AG10803 (cell line): ENCODE results near the gene RSPH9.

ENCODE experiments used
- DNase-seq: peaks from one replicate; pipeline ENCODE4 v3.0.0; 2010; ENCODE audit warnings: low read depth
- H3K4me3 ChIP-seq: 2 replicates; pipeline ENCODE4 v1.5.1; 2011; ENCODE audit warnings: mild to moderate bottlenecking, low read length, control low read depth
- TF ChIP-seq, protein P1 (sequence below): conservative IDR thresholded peaks from 2 replicates; pipeline ENCODE4 v1.5.1; 2011; ENCODE audit warnings: mild to moderate bottlenecking, low read length, control low read depth, inconsistent platforms

RSPH9 gene

DNA sequence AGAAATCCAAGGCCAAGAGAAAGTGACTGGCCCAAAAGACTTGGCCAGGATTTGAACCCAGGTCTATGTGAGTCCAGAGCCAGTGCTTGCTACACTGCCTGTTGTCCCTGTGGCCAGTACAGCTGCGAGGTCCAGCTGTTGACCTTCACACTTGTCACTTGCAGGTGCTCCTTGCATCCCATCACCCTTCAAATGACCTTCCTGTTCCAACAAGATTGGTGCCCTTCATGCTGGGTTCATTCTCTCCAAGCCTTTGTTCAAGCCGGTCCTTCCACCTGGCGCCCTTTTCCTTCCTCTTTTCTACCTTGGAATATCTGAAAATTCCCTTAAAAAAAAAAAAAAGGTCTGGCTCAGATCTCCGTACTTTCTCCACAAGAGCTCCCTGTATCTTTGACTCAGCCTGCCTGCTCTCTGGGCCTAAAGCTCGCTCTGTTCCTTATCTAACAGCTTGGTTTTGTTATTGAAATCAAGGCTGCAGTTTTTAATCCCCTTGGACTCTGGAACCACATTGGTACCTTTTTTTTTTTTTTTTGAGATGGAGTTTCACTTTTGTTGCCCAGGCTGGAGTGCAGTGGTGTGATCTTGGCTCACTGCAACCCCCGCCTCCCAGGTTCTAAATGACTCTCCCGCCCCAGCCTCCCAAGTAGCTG is 64.9 kb downstream of the RSPH9 start:
- H3K4me3 ChIP-seq = no peak overlapping the region
- TF ChIP-seq, protein P1, sequence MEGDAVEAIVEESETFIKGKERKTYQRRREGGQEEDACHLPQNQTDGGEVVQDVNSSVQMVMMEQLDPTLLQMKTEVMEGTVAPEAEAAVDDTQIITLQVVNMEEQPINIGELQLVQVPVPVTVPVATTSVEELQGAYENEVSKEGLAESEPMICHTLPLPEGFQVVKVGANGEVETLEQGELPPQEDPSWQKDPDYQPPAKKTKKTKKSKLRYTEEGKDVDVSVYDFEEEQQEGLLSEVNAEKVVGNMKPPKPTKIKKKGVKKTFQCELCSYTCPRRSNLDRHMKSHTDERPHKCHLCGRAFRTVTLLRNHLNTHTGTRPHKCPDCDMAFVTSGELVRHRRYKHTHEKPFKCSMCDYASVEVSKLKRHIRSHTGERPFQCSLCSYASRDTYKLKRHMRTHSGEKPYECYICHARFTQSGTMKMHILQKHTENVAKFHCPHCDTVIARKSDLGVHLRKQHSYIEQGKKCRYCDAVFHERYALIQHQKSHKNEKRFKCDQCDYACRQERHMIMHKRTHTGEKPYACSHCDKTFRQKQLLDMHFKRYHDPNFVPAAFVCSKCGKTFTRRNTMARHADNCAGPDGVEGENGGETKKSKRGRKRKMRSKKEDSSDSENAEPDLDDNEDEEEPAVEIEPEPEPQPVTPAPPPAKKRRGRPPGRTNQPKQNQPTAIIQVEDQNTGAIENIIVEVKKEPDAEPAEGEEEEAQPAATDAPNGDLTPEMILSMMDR = no peak
- no peak for DNase-seq

DNA sequence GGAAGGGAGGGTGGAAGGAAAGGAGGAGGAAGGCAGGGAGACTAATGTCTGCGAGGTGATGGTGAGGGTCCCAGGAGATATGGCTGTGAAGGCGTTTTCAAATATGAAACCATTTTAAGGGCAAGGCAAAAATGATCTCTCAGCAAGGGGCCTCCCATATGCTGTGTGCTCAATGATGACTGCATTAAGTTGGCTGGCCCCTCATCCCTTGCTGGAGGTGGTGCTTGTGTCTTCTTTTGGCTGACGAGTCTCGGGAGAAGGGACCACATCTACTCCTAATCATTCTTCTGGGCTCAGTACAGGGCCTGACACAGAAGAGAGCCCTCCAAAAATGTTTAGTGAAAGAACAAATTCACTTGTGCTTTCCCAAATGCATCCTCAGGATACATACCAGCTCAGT is 65.7 kb downstream of the RSPH9 start:
- H3K4me3 ChIP-seq = no peak overlapping the region
- TF ChIP-seq, protein P1 = no peak
- no peak for DNase-seq

DNA sequence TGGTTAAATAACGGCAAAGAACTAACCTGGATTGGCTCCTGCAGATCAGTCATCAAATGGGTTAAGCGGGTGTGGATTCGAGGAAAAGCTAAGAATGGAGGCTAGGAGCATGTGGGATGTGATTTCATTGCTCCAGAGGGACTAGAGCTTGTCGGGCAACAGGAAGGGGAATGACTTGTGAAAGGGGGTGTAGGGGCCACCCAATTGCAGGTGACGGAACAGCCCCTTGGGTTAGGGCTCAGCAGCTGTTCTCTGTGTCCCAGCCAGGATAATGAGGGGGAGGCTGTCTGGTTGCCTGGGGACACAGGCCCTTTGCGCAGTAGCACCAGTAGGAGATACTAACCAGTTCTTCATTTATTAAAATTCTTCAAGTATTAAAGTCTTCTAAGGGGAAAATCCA is 67.7 kb downstream of the RSPH9 start:
- DNase-seq = no peak
- TF ChIP-seq, protein P1 = no peak
- no peak overlapping the region for H3K4me3 ChIP-seq

DNA sequence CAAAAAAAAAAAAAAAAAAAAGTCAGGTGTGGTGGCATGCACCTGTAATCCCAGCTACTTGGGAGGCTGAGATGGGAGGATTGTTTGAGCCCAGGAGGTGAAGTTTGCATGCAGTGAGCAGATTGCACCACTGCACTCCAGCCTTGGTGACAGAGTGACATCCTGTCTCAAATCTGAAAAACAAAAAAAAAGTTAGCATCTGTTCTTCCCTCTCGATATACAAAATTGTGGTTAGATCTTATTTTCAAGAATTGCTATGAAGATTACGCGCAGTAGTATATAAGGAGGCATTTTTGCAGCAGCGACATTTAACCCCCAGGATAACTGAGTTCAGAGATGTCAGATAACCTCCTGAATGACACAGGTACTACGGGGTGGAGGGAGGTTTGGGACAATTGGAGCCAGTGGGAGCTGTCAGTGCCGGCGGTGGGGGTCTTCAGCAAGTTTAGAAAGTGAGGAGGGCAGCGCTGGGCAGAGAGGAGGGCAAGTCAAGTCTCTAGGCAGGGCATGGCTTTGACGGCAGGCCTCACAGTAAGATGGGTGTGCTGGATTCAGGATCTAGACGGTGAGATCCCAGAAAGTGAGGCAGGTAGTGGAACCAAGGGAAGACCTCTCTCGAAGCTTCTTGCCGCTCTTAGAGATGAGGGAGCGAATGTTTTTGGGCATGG is 68.9 kb downstream of the RSPH9 start:
- no peak overlapping the region for H3K4me3 ChIP-seq
- no peak for DNase-seq
- TF ChIP-seq, protein P1 = no peak

DNA sequence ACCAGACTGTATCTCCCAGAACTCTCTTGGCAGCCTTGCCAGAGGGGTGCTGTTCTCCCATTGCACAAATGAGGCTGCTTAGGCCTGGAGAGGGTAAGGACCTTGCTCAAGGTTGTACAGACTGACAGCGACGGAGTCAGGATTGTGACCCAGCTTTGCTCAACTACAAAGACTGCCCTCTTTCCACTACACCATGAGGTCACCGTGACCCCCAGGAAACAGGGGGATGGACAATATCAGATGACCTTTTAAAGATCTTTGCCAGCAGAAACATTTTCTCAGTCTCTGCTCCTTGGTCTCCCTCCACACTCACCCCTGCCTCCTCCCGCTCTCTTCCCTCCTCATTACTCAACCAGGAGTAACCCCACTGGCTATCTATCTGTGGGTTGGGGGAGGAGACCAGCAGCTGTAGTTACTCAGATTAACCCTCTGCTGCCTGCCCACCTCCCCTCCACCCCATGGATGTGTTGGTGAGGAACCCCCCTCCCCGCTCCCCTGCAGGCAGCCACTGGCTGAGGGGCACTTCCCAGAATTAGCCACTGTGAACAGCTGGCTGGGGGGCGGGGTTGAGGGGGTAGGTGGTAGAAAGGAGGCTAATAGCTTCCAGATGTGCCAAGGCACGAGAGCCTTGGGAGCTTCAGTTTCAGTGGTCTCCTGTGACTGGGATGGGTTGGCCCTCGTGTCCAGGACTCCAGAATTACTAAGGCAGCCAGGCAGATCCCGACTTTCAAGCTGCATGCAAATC is 69.6 kb downstream of the RSPH9 start:
- DNase-seq = peak; percentile 44
- H3K4me3 ChIP-seq = no peak overlapping the region

DNA sequence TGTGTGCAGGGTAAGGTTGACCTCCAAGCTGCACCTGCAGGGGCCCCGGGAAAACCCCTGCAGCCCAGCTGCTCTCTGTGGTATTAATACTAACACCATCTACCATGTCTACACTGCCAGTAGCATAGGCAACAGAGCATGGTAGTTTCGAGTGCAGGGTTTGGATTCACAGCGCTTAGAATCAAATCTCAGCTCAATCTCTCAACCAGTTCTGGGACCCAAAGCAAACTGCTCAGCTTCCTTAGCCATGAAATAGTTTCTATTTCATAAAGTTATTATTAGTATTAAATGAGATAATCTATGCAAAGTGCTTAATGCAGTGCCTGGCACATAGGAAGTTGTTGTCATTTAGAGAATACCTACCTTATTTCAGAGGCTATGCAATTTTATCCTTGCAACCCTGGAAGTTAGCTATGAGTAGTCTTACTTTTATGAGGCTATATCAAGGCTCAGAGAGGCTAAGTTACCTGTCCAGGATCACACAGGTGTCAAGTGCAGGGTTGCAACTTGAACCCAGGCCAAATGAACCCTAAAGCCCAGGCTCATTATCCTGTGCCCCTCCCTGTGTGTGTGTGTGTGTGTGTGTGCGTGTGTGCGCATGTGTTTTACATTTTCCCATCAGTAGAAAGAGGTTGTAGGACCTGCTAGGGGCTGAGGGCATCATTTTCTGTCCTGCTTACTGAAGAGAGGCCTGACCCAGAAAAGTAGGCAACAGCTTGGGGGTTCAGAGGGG is 70.4 kb downstream of the RSPH9 start:
- no peak overlapping the region for H3K4me3 ChIP-seq
- TF ChIP-seq, protein P1 = no peak
- DNase-seq = no peak

More for the DNA sequence above, 69.6 kb downstream of the RSPH9 start:
- TF ChIP-seq, protein P1 = no peak
